HCT116 (cell line): Measurements from ENCODE around the gene ARHGAP42.

ENCODE experiments used
- EZH2phosphoT487 ChIP-seq: fragments of 200-600 bp; IDR thresholded peaks from 2 replicates; pipeline ENCODE4 v1.6.1; 2018; ENCODE audit warnings: antibody characterized with exemption, borderline replicate concordance
- MAX ChIP-seq: IDR thresholded peaks from 2 replicates; pipeline ENCODE4 v1.6.1; 2012
- ZFX ChIP-seq: fragments of 450-650 bp; IDR thresholded peaks from 2 replicates; pipeline ENCODE4 v1.6.1; 2017

DNA sequence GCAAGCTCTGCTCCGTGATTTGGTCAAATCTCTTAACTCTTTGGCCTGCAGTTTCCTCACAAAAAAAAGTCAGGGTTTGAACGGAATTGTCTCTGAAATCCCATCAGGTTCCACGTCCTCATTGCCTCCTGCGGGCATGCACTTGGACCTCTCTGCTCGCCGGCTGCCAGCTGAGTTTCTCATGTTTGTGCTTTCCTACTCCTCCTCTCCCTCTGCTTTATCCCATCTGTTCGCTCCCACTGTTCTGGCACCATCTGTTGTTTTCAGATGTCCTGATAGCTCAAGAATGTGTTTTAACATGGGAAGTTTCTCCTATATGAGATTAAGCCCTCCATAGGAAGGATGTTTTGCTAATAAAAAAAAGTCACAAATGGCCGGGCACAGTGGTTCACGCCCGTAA lies 49.4 kb upstream of the ARHGAP42 start:
- TF ChIP-seq EZH2phosphoT487 (no peak), ZFX (no peak), MAX (no peak)
